ENCODE measurements around the gene ENPP3.
"Not testable (repeated sequence)": the region's sequence is repeated elsewhere in the genome, so short reads cannot be mapped to it uniquely, and the experiment has no call there.

The ENPP3 gene

GRCh38 chr6:131749023-131749422 is 111.9 kb downstream of the ENPP3 start:
- Histone ChIP-seq H4K20me1 (ENCODE audit: low read depth, low read length) (no peaks in the 10 kb centered on the region), H3K27ac (ENCODE audit: low read depth, low read length) (no peak overlapping the region), H3K4me2 (ENCODE audit: low read depth, low read length, poor library complexity, severe bottlenecking) (no peak overlapping the region), H3F3A (ENCODE audit: insufficient read depth) (no peaks in the 10 kb centered on the region; the same call in 1 of the 2 replicates), H3K79me2 (ENCODE audit: insufficient read depth, low read length) (no peaks in the 10 kb centered on the region), H3K36me3 (ENCODE audit: low read length) (no peaks in the 10 kb centered on the region; the same call in 1 of the 2 replicates), H3K9me2 (replicated peaks; ENCODE audit: insufficient read depth, low read length) (no peaks in the 10 kb centered on the region), H3K9ac (ENCODE audit: low read length) (no peak overlapping the region), H3K9me3 (ENCODE audit: insufficient read depth, low read length) (no peaks in the 10 kb centered on the region), H2AFZ (ENCODE audit: low read depth, low read length, severe bottlenecking) (no peak overlapping the region), H3K4me3 (ENCODE audit: insufficient read depth, low read length, poor library complexity, severe bottlenecking) (no peak overlapping the region), H3K27me3 (ENCODE audit: low read length) (no peaks in the 10 kb centered on the region)
- TF ChIP-seq EZH2phosphoT487 (conservative IDR thresholded peaks at IDR 0.05; ENCODE audit: low read length): no peak
- no peak for TF ChIP-seq CTCF (IDR thresholded peaks at IDR 0.05; ENCODE audit: insufficient read depth, low read length, poor library complexity, severe bottlenecking)

- H3K4me3 ChIP-seq (ENCODE audit: insufficient read depth, low read length, poor library complexity, severe bottlenecking); H3K27ac ChIP-seq (ENCODE audit: low read depth, low read length); H3F3A ChIP-seq (ENCODE audit: insufficient read depth); H3K79me2 ChIP-seq (ENCODE audit: insufficient read depth, low read length); H2AFZ ChIP-seq (ENCODE audit: low read depth, low read length, severe bottlenecking); H3K9me2 ChIP-seq (replicated peaks; ENCODE audit: insufficient read depth, low read length); H3K9ac ChIP-seq (ENCODE audit: low read length); H3K27me3 ChIP-seq (ENCODE audit: low read length); H3K36me3 ChIP-seq (ENCODE audit: low read length); H3K4me2 ChIP-seq (ENCODE audit: low read depth, low read length, poor library complexity, severe bottlenecking); H4K20me1 ChIP-seq (ENCODE audit: low read depth, low read length); H3K9me3 ChIP-seq (ENCODE audit: insufficient read depth, low read length): not testable (repeated sequence)
Observed at GRCh38 chr6:131751012-131751715, 114.1 kb downstream of the ENPP3 start.

- no peaks in the 10 kb centered on the region for H3K9me3 ChIP-seq (ENCODE audit: insufficient read depth, low read length)
- no peaks in the 10 kb centered on the region for H3F3A ChIP-seq (ENCODE audit: insufficient read depth)
- H3K27ac ChIP-seq (ENCODE audit: low read depth, low read length): no peak overlapping the region
- H3K9ac ChIP-seq (ENCODE audit: low read length): no peak overlapping the region
- no peaks in the 10 kb centered on the region for H3K79me2 ChIP-seq (ENCODE audit: insufficient read depth, low read length)
- no peaks in the 10 kb centered on the region for H3K36me3 ChIP-seq (ENCODE audit: low read length)
- no peak overlapping the region for H3K4me2 ChIP-seq (ENCODE audit: low read depth, low read length, poor library complexity, severe bottlenecking)
- TF ChIP-seq CTCF (IDR thresholded peaks at IDR 0.05; ENCODE audit: insufficient read depth, low read length, poor library complexity, severe bottlenecking) (no peak), EZH2phosphoT487 (conservative IDR thresholded peaks at IDR 0.05; ENCODE audit: low read length) (no peak)
- H3K27me3 ChIP-seq (ENCODE audit: low read length): no peaks in the 10 kb centered on the region
- H3K4me3 ChIP-seq (ENCODE audit: insufficient read depth, low read length, poor library complexity, severe bottlenecking): no peak overlapping the region
- H4K20me1 ChIP-seq (ENCODE audit: low read depth, low read length): no peaks in the 10 kb centered on the region
- H2AFZ ChIP-seq (ENCODE audit: low read depth, low read length, severe bottlenecking): no peak overlapping the region
- no peaks in the 10 kb centered on the region for H3K9me2 ChIP-seq (replicated peaks; ENCODE audit: insufficient read depth, low read length)
Observed at GRCh38 chr6:131754088-131754487, 117.0 kb downstream of the ENPP3 start.

- Histone ChIP-seq H3K9ac (ENCODE audit: low read length) (no peak overlapping the region), H4K20me1 (ENCODE audit: low read depth, low read length) (no peaks in the 10 kb centered on the region), H3K9me3 (ENCODE audit: insufficient read depth, low read length) (no peaks in the 10 kb centered on the region), H3F3A (ENCODE audit: insufficient read depth) (no peaks in the 10 kb centered on the region), H3K36me3 (ENCODE audit: low read length) (no peaks in the 10 kb centered on the region), H3K4me3 (ENCODE audit: insufficient read depth, low read length, poor library complexity, severe bottlenecking) (no peak overlapping the region), H3K27me3 (ENCODE audit: low read length) (no peaks in the 10 kb centered on the region), H3K27ac (ENCODE audit: low read depth, low read length) (no peak overlapping the region), H3K9me2 (replicated peaks; ENCODE audit: insufficient read depth, low read length) (no peaks in the 10 kb centered on the region), H3K79me2 (ENCODE audit: insufficient read depth, low read length) (no peaks in the 10 kb centered on the region), H2AFZ (ENCODE audit: low read depth, low read length, severe bottlenecking) (no peak overlapping the region), H3K4me2 (ENCODE audit: low read depth, low read length, poor library complexity, severe bottlenecking) (no peak overlapping the region)
- no peak for TF ChIP-seq EZH2phosphoT487 (conservative IDR thresholded peaks at IDR 0.05; ENCODE audit: low read length)
- no peak for TF ChIP-seq CTCF (IDR thresholded peaks at IDR 0.05; ENCODE audit: insufficient read depth, low read length, poor library complexity, severe bottlenecking)
Observed at GRCh38 chr6:131754715-131755567, 117.8 kb downstream of the ENPP3 start.
